Measurements from ENCODE around the gene SNAPC2.

SNAPC2 gene

DNA sequence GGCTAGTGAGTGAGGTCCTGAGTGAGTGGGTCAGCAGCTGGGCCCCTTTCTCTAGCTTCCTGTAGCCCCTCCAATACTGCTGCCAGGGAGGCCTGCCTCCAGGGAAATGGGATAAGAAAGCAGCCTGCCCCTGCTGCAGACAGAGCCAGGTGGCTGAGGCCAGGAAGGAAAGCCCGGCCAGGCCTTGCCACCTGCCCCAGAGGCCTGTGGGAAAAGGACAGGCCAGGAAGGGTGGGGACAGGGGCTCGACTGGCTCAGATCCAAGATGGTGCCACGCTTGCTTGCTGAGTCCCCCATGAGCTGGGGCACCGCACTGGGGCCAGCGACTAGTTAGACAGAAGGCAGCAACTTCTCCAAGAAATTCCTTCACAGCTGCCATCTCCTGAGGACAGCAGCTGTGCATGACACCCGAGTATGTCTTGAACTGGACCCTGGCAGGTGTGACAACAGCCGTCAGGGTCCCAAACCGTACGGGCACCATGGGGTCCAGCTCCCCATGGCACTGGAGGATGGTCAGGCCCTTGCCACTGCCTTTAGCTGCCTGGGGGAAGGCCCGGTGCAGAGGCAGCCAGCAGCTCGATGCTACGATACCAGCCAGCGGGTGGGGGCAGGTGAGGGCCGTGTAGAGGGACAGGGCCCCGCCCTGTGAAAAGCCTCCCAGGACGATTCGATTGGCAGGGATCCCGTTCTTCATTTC lies 40.9 kb upstream of the SNAPC2 start:
- H3K9me2 ChIP-seq (replicated peaks; ENCODE audit: insufficient read depth, low read length): no peaks in the 10 kb centered on the region
- H3K27me3 ChIP-seq (replicated peaks; ENCODE audit: insufficient read depth, low read length): peaks cover 27% of the 10 kb centered on the region
- no peaks in the 10 kb centered on the region for H3K36me3 ChIP-seq (replicated peaks; ENCODE audit: insufficient read depth, low read length)
- H4K20me1 ChIP-seq (ENCODE audit: insufficient read depth, low read length): no peaks in the 10 kb centered on the region
- no peak overlapping the region for H3K4me3 ChIP-seq (ENCODE audit: low read length)
- H3F3A ChIP-seq (ENCODE audit: insufficient read depth, low read length): no peaks in the 10 kb centered on the region
- no peak for DNase-seq
- no peak overlapping the region for H3K4me2 ChIP-seq (ENCODE audit: low read depth, low read length)
- no peak overlapping the region for H3K27ac ChIP-seq (ENCODE audit: low read length)
- no peaks in the 10 kb centered on the region for H3K79me2 ChIP-seq (ENCODE audit: low read length)
- H3K9me3 ChIP-seq (replicated peaks; ENCODE audit: insufficient read depth, low read length): no peaks in the 10 kb centered on the region
- no peak overlapping the region for H2AFZ ChIP-seq (ENCODE audit: low read length)
- H3K9ac ChIP-seq (ENCODE audit: low read length): no peak overlapping the region
- TF ChIP-seq EZH2 (optimal IDR thresholded peaks at IDR 0.05; ENCODE audit: low read depth, low read length): no peak
- no peak for TF ChIP-seq CTCF (IDR thresholded peaks at IDR 0.05; ENCODE audit: low read length)
- no peak for TF ChIP-seq EZH2phosphoT487 (IDR thresholded peaks at IDR 0.05; ENCODE audit: low read length)
- no peaks in the 10 kb centered on the region for H3K4me1 ChIP-seq (ENCODE audit: low read length)

DNA sequence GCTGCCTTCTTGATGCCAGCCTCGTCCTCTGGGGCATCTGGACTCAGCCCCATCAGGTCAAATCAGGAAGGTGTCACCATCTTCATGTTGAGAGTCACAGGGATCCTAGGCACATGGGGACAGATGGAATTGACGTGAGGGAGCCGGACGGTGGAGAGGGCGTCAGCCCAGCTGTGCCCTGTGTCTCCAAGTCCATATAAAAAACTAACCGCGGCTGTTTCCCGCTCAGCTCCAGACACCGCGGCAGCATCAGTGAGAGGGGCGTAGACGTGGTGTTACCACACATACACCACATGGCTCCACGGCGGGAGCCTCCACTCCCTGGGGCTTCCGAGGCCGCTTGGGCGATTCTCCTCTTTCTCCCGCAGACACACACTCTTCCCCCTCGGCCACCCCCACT lies 40.3 kb upstream of the SNAPC2 start:
- Histone ChIP-seq H2AFZ (ENCODE audit: low read length) (no peak overlapping the region), H3K79me2 (ENCODE audit: low read length) (no peaks in the 10 kb centered on the region), H3K27me3 (replicated peaks; ENCODE audit: insufficient read depth, low read length) (peaks cover 22% of the 10 kb centered on the region), H3F3A (ENCODE audit: insufficient read depth, low read length) (no peaks in the 10 kb centered on the region), H3K27ac (ENCODE audit: low read length) (no peak overlapping the region), H3K9me3 (replicated peaks; ENCODE audit: insufficient read depth, low read length) (no peaks in the 10 kb centered on the region), H3K9me2 (replicated peaks; ENCODE audit: insufficient read depth, low read length) (no peaks in the 10 kb centered on the region), H3K4me1 (ENCODE audit: low read length) (no peaks in the 10 kb centered on the region), H3K9ac (ENCODE audit: low read length) (no peak overlapping the region), H4K20me1 (ENCODE audit: insufficient read depth, low read length) (no peaks in the 10 kb centered on the region), H3K4me3 (ENCODE audit: low read length) (no peak overlapping the region), H3K36me3 (replicated peaks; ENCODE audit: insufficient read depth, low read length) (no peaks in the 10 kb centered on the region), H3K4me2 (ENCODE audit: low read depth, low read length) (no peak overlapping the region)
- DNase-seq: no peak
- TF ChIP-seq CTCF (IDR thresholded peaks at IDR 0.05; ENCODE audit: low read length) (no peak), EZH2phosphoT487 (IDR thresholded peaks at IDR 0.05; ENCODE audit: low read length) (no peak), EZH2 (optimal IDR thresholded peaks at IDR 0.05; ENCODE audit: low read depth, low read length) (no peak)

DNA sequence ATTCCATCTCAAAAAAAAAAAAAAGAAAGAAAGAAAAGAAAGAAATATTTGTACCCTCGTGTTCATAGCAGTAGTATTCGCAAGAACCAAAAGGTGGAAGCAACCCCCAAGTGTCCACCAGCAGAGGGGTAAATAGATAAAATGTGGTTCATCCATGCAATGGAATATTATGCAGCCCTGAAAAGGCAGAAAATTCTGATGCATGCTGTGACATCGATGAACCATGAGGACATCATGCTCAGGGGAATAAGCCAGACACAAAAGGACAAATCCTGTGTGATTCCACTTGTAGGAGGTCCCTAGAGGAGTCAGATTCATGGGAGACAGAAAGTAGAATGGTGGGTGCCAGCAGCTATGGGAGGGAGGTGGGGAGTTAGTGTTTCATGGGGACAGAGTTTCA lies 38.2 kb upstream of the SNAPC2 start:
- no peaks in the 10 kb centered on the region for H3K79me2 ChIP-seq (ENCODE audit: low read length)
- no peak for DNase-seq
- H3K9me2 ChIP-seq (replicated peaks; ENCODE audit: insufficient read depth, low read length): no peaks in the 10 kb centered on the region
- no peak overlapping the region for H3K4me3 ChIP-seq (ENCODE audit: low read length)
- no peak overlapping the region for H3K9ac ChIP-seq (ENCODE audit: low read length)
- TF ChIP-seq EZH2 (optimal IDR thresholded peaks at IDR 0.05; ENCODE audit: low read depth, low read length) (no peak), CTCF (IDR thresholded peaks at IDR 0.05; ENCODE audit: low read length) (no peak), EZH2phosphoT487 (IDR thresholded peaks at IDR 0.05; ENCODE audit: low read length) (no peak)
- no peak overlapping the region for H3K4me2 ChIP-seq (ENCODE audit: low read depth, low read length)
- H3K9me3 ChIP-seq (replicated peaks; ENCODE audit: insufficient read depth, low read length): no peaks in the 10 kb centered on the region
- H3K36me3 ChIP-seq (replicated peaks; ENCODE audit: insufficient read depth, low read length): no peaks in the 10 kb centered on the region
- H4K20me1 ChIP-seq (ENCODE audit: insufficient read depth, low read length): no peaks in the 10 kb centered on the region
- H2AFZ ChIP-seq (ENCODE audit: low read length): no peak overlapping the region
- H3K4me1 ChIP-seq (ENCODE audit: low read length): no peaks in the 10 kb centered on the region
- peaks cover 24% of the 10 kb centered on the region for H3K27me3 ChIP-seq (replicated peaks; ENCODE audit: insufficient read depth, low read length)
- H3K27ac ChIP-seq (ENCODE audit: low read length): no peak overlapping the region
- no peaks in the 10 kb centered on the region for H3F3A ChIP-seq (ENCODE audit: insufficient read depth, low read length)
